Activated CD8-positive, alpha-beta T cell treated with anti-CD3 and anti-CD28 coated beads for 36 hours (primary cell): Measurements from ENCODE around the gene WDR88. TPM values are rescaled to one million over a fixed set of nuclear protein-coding genes. Genes with fewer than 3 reads are reported as not detected.

Experiments used
- ATAC-seq: fragments of 200-7000 bp; cut with Tn5 transposase; one replicate; pipeline ENCODE4 v1.10.0; 2021; ENCODE audit warnings: mild to moderate bottlenecking, moderate library complexity
- CTCF ChIA-PET: fragments of 350-600 bp; sonication (Branson Sonifier 250); formaldehyde crosslinking; loops from one replicate; lab custom pipeline; 2021; ENCODE audit warnings: antibody characterized with exemption; lab: Charles Lee
- POLR2A ChIA-PET: fragments of 350-600 bp; sonication (Branson Sonifier 250); formaldehyde crosslinking; loops from one replicate; lab custom pipeline; 2021; ENCODE audit warnings: antibody characterized with exemption; lab: Charles Lee
- DNase-seq: peaks from one replicate; pipeline ENCODE4 v3.0.0-alpha.2; 2020
- H3K27ac Mint-ChIP-seq: one replicate; pipeline ENCODE4 v1.8.0; 2021; ENCODE audit warnings: mild to moderate bottlenecking, mixed read lengths
- H3K27me3 Mint-ChIP-seq: one replicate; pipeline ENCODE4 v1.8.0; 2021; ENCODE audit warnings: mixed read lengths
- H3K36me3 Mint-ChIP-seq: one replicate; pipeline ENCODE4 v1.8.0; 2021; ENCODE audit warnings: low read depth, mixed read lengths
- H3K4me1 Mint-ChIP-seq: one replicate; pipeline ENCODE4 v1.8.0; 2021; ENCODE audit warnings: low read depth, mixed read lengths
- H3K4me3 Mint-ChIP-seq: one replicate; pipeline ENCODE4 v1.8.0; 2021; ENCODE audit warnings: mild to moderate bottlenecking, moderate library complexity, mixed read lengths
- H3K9me3 Mint-ChIP-seq: one replicate; pipeline ENCODE4 v1.8.0; 2021; ENCODE audit warnings: mixed read lengths
- intact Hi-C: fragments of 100-400 bp; cut with micrococcal nuclease; formaldehyde crosslinking; loops from one replicate; pipeline ENCODE4 v1.10.0; 2022
- total RNA-seq, 2 experiments: library from RNA; stranded (reverse); gene quantifications; one replicate each; pipeline ENCODE4 v1.2.3, GENCODE V29; 2021
- TF ChIP-seq, protein P1 (sequence below): fragments of 200-600 bp; IDR thresholded peaks from one replicate; pipeline ENCODE4 v1.8.0; 2022; ENCODE audit warnings: antibody characterized with exemption, mild to moderate bottlenecking

WDR88 gene
- total RNA-seq, 2 experiments from 2014 or later = not detected

GRCh38 chr19:33156334-33156733 lies 24.4 kb downstream of the WDR88 start:
- H3K9me3 Mint-ChIP-seq = peaks cover 4% of the 10 kb centered on the region
- no peak overlapping the region for H3K4me3 Mint-ChIP-seq
- peaks cover 25% of the 10 kb centered on the region for H3K4me1 Mint-ChIP-seq
- ChIA-PET CTCF (interaction anchor here (1.0 to 2.3 kb wide), 3 partner anchors 12 to 146 kb away, joined by 3 to 10 read pairs (median 7); partner anchors contain the start of gene CEBPA), POLR2A (interaction anchor here (0.8 to 1.5 kb wide), 2 partner anchors 12 to 27 kb away, joined by 3 to 4 read pairs; no protein-coding TSS in a partner anchor)
- H3K27ac Mint-ChIP-seq = no peak overlapping the region
- ATAC-seq (no peak), DNase-seq (no peak)
- H3K27me3 Mint-ChIP-seq = no peaks in the 10 kb centered on the region
- H3K36me3 Mint-ChIP-seq = peaks cover 2% of the 10 kb centered on the region
- intact Hi-C loops = no loop called here
- TF ChIP-seq, protein P1, sequence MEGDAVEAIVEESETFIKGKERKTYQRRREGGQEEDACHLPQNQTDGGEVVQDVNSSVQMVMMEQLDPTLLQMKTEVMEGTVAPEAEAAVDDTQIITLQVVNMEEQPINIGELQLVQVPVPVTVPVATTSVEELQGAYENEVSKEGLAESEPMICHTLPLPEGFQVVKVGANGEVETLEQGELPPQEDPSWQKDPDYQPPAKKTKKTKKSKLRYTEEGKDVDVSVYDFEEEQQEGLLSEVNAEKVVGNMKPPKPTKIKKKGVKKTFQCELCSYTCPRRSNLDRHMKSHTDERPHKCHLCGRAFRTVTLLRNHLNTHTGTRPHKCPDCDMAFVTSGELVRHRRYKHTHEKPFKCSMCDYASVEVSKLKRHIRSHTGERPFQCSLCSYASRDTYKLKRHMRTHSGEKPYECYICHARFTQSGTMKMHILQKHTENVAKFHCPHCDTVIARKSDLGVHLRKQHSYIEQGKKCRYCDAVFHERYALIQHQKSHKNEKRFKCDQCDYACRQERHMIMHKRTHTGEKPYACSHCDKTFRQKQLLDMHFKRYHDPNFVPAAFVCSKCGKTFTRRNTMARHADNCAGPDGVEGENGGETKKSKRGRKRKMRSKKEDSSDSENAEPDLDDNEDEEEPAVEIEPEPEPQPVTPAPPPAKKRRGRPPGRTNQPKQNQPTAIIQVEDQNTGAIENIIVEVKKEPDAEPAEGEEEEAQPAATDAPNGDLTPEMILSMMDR = no peak

- ChIA-PET CTCF (interaction anchor here (0.6 to 3.8 kb wide), 4 partner anchors 14 to 32 kb away, joined by 3 to 27 read pairs (median 5); no protein-coding TSS in a partner anchor), POLR2A (interaction anchor here (5.9 kb wide), 1 partner anchor 18 kb away, joined by 52 read pairs; no protein-coding TSS in a partner anchor)
- Mint-ChIP-seq H3K27me3 (no peaks in the 10 kb centered on the region), H3K4me1 (peaks cover 30% of the 10 kb centered on the region), H3K9me3 (peaks cover 4% of the 10 kb centered on the region), H3K27ac (no peak overlapping the region), H3K4me3 (no peak overlapping the region), H3K36me3 (peaks cover 2% of the 10 kb centered on the region)
- TF ChIP-seq, protein P1 = no peak
- no peak for DNase-seq
- ATAC-seq = no peak
- intact Hi-C loops = no loop called here
Observed at GRCh38 chr19:33157906-33158305, 26.0 kb downstream of the WDR88 start.

- ATAC-seq = no peak
- intact Hi-C loops = no loop called here
- no peak for DNase-seq
- TF ChIP-seq, protein P1 = no peak
- Mint-ChIP-seq H3K27ac (no peak overlapping the region), H3K4me3 (no peak overlapping the region), H3K27me3 (no peaks in the 10 kb centered on the region), H3K9me3 (peaks cover 4% of the 10 kb centered on the region), H3K36me3 (peaks cover 2% of the 10 kb centered on the region), H3K4me1 (peaks cover 30% of the 10 kb centered on the region)
- ChIA-PET CTCF (interaction anchor here (0.6 to 4.5 kb wide), 6 partner anchors 14 to 33 kb away, joined by 3 to 32 read pairs (median 14); no protein-coding TSS in a partner anchor), POLR2A (interaction anchor here (5.9 kb wide), 1 partner anchor 17 kb away, joined by 52 read pairs; no protein-coding TSS in a partner anchor)
Observed at GRCh38 chr19:33158365-33158764, 26.5 kb downstream of the WDR88 start.

DNA sequence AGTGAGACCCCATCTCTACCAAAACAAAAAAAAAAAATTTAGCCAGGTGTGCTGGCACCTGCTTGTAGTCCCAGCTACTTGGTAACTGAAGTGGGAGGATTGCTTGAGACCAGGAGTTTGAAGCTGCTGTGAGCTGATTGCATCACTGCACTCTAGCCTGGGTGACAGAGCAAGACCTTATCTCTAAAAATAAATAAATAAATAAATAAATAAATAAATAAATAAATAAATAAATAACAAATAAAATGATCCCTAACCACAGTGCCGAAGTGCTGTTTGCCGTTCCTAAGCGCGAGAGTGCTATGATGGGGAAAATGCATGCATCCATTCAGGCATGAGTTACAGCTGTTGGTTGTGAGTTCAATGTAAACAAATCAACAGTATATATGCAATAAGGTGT lies 27.2 kb downstream of the WDR88 start:
- POLR2A ChIA-PET = interaction anchor here (5.9 kb wide), 1 partner anchor 17 kb away, joined by 52 read pairs; no protein-coding TSS in a partner anchor
- TF ChIP-seq, protein P1 = no peak
- intact Hi-C loops = no loop called here
- Mint-ChIP-seq H3K4me1 (peaks cover 30% of the 10 kb centered on the region), H3K9me3 (peaks cover 4% of the 10 kb centered on the region), H3K4me3 (no peak overlapping the region), H3K27me3 (no peaks in the 10 kb centered on the region), H3K36me3 (peaks cover 2% of the 10 kb centered on the region), H3K27ac (no peak overlapping the region)
- CTCF ChIA-PET = interaction anchor here (2.6 to 4.5 kb wide), 4 partner anchors 14 to 25 kb away, joined by 9 to 32 read pairs (median 24); no protein-coding TSS in a partner anchor
- DNase-seq (no peak), ATAC-seq (no peak)

DNA sequence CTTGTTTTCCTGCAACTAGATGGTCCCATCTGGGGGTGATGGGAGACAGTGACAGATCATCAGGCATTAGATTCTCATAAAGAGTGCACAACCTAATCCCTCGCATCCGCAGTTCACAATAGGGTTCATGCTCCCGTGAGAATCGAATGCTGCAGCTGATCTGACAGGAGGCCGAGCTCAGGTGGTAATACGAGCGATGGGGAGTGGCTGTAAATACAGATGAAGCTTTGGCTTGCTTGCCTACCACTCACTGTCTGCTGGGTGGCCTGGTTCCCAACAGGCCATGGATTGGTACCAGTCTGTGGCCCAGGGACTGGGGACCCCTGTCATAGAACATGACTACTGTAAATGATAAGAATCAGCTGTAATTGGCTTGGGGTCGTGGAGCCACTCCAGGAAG lies 28.0 kb downstream of the WDR88 start:
- TF ChIP-seq, protein P1 = no peak
- no peak for ATAC-seq
- intact Hi-C loops = no loop called here
- Mint-ChIP-seq H3K9me3 (peaks cover 4% of the 10 kb centered on the region), H3K27ac (peak overlapping the region; percentile 95), H3K36me3 (peaks cover 2% of the 10 kb centered on the region), H3K4me3 (no peak overlapping the region), H3K4me1 (peaks cover 30% of the 10 kb centered on the region), H3K27me3 (no peaks in the 10 kb centered on the region)
- no peak for DNase-seq
- ChIA-PET POLR2A (interaction anchor here (0.6 to 5.9 kb wide), 4 partner anchors 16 to 1314 kb away, joined by 3 to 52 read pairs (median 3); partner anchors contain the start of gene GPATCH1), CTCF (interaction anchor here (0.9 to 4.5 kb wide), 6 partner anchors 9 to 1186 kb away, joined by 3 to 32 read pairs (median 14); no protein-coding TSS in a partner anchor)
